HG02763 (cell line): ENCODE results near the gene TRIM9.

Source experiments
- ATAC-seq: cut with Tn5 transposase; IDR thresholded peaks from one replicate; pipeline ENCODE4 v1.9.1; 2021; ENCODE audit warnings: mild to moderate bottlenecking, moderate library complexity; ENCODE audit not compliant: unreplicated experiment

TRIM9 gene

DNA sequence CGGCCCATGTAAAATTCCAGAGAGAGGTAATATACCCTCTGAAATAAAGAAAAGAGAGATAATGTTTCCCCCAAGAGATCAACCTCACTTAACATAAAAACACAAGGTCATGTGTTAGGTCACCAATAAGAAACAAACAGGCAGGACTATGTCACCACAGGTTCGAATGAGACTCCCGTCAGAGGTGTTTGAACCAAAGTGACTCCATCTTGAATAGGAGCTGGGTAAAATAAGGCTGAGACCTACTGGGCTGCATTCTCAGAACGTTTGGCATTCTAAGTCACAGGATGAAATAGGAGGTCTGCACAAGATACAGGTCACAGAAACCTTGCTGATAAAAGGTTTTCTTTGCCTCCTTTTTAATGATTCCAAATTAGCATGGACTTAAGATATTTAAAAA, 157.1 kb downstream of the TRIM9 start:
- no peak for ATAC-seq

- no peak for ATAC-seq
Observed at GRCh38 chr14:50937325-50937724, 157.6 kb downstream of the TRIM9 start.

- no peak for ATAC-seq
Observed at GRCh38 chr14:50936882-50937281, 158.0 kb downstream of the TRIM9 start.

DNA sequence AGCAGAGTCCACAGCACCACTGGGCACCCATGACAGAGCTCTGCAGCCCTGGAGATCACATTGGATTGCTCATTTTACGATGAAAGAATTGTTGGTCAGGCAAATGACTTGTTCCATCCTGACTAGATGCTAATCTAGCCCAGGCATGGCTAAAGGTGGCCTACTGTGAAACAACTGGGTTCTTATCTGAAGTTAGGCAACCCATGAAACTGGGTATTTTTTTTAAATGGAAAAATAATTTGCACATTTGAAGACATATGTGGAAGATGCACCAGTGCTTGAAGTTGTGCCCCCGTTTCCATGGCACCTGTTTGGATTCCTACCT, 158.9 kb downstream of the TRIM9 start:
- ATAC-seq: no peak

- no peak for ATAC-seq
Observed at GRCh38 chr14:50935126-50936015, 159.5 kb downstream of the TRIM9 start.

- ATAC-seq: no peak
Observed at GRCh38 chr14:50932592-50933495, 162.1 kb downstream of the TRIM9 start.

DNA sequence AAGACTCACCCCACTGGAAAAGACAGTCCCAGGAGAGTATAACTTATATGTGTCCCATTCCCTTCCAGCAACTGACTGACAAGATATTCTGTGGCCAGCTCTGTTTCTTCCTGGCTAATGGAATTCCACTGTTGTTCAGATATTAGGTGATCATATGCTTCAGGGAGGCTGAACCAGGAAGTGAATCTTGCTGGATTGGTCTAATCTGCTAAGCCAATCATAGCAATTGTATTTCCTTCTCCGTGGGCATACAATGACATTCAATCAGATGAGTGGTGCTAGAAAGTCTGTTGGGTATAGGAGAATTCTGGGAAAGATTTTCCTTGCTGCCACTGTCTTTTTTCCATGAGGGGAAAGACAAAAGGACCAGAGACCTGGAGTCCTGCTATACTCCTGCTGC, 162.7 kb downstream of the TRIM9 start:
- no peak for ATAC-seq

DNA sequence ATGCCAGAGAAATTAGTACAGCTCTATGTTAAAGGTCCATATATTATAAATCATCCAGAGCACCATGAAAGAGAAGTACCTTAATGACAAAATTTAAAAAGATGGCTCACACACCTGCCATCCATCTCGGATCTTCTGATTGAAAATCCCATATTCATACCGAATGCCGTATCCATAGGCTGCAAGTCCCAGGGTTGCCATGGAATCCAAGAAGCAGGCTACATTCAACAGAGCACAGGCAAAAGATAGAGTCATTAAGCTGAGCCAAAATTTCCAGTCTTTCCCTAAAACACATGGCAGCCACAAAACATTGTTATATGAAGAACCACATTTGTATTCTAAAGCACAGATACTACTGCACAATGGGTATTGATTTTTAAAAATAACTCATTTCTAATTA, 163.3 kb downstream of the TRIM9 start:
- ATAC-seq: no peak

DNA sequence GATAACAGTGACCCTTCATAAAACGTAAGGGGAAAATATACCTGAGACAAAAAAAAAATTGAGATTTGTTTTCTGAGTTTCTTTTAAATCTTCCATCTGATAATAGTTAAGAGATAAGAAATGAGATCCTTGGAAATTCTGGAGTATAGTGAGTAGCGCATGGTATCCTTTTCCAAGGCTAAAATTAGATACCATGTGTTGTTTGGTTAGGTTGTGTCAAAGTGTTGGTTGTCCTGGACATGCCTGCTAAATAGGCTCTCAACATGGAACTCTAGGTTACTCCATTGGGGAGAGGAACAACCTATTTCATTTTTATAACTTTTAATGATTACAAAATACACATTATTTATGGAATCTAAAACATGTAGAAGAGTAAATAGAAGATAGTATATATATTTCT, 165.4 kb downstream of the TRIM9 start:
- no peak for ATAC-seq

- ATAC-seq: no peak
Observed at GRCh38 chr14:50928002-50928635, 166.8 kb downstream of the TRIM9 start.

GRCh38 chr14:50926851-50927386, 168.0 kb downstream of the TRIM9 start:
- ATAC-seq: no peak
